NCI-H1417 (cell line): ENCODE results near the gene PPEF2.

ENCODE experiments used
- DNase-seq, 3 experiments: peaks; one replicate each; lab custom pipeline; 2025; lab: John Stamatoyannopoulos, UW

Gene PPEF2

DNA sequence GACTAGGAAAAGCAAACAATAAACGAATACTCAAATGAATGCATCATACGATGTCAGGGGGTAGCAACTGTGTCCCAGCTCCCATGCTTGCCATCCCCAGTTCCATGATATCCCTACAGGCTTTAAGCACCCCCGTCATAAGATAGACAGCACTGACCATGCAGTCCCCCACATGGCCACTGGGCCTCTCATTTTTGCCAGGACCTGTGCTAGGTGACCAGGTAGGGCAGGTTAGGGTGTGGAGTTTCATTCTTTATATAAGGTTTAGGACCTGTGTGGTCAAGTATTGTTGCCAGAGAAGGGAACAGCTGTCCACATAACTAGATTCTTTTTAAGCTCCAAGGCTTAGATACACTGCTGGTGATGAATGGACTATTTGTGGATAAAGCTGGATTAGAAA, 9.7 kb downstream of the PPEF2 start:
- no peak for DNase-seq

DNA sequence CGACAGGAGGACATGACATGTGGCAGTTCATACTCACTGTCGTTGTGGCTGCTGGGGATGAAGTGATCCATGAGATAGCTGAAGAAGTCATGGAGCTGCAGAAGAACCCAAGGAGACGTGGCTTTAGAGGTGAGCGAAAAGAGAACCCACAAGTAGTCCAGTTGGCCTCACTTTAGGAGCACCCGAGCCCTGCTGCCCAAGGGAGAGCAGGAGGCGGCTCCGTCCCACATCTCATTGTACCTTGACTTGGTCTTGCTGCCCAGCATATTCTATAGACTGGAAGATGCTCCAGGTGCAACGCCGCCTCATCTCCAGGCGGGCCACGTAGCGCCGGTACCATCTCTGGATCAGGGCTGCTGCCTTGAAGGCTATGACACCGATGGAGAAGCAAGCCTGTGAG, 10.6 kb downstream of the PPEF2 start:
- no peak for DNase-seq

DNA sequence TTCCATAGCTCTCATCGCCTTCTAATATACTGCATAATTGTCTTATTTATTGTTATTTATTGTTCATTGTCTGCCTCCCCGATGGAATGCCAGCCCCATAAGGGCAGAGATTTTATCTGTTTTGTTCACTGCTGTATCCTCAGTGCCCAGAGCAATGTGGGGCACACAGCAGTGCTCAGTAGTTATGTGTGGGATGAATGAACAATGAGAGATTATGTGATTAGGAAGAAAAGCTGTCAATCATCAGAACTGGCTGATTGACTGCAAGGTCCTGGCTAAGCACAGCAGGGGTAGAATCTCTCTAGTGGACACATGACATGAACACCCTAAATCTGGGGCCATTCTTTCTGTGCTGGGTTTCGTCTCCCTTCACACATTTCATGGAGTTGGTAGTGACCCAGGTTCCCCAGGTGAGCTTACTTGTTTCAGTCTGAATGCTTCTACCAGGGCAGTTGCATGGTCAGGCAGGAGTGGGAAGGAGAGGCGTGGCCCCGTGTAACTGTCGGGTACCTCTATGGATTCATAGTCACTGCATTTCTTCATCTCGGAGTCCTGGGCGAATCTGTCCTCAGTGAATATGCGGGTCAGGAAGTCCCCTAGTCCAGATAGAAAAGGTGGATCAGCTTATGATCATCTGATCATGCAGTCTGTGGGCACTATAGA, 12.6 kb downstream of the PPEF2 start:
- DNase-seq, result no peak

DNA sequence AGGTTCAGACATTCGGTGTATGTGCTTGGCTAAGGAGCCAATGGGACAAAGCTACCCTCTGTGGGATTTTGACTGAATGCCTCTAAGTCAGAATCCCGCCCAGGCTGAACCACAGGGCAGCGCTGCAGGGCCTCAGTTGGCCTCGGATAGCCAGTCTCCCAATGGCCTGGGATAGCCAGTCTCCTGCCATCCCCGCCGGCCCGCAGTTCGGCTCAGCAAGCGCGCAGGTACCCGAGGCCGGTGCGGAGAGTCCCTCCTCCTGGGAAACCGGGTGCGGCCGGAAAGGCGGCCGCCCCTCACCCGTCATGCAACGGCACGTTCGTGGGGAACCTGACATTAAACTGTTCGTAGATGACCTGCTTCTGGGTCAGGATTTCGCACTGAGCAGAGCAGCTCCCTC, 16.1 kb downstream of the PPEF2 start:
- DNase-seq, result no peak

DNA sequence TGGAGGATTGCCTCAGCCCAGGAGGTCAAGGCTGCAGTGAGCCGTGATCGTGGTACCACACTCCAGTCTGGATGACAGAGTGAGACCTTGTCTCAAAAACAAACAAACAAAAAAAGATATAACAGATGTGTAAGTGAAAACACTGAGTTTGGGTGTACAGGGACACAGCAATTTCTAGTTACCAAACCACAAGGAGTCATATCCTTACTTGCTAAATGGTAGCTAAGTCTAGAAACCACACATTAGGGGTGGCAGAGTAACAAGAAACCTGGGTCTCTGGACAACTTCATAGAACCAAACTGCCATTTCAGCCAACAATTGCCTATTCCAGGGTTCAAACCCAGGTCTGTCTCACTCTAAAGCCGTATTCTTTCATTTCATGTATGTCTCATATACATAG, 20.8 kb downstream of the PPEF2 start:
- no peak for DNase-seq

DNA sequence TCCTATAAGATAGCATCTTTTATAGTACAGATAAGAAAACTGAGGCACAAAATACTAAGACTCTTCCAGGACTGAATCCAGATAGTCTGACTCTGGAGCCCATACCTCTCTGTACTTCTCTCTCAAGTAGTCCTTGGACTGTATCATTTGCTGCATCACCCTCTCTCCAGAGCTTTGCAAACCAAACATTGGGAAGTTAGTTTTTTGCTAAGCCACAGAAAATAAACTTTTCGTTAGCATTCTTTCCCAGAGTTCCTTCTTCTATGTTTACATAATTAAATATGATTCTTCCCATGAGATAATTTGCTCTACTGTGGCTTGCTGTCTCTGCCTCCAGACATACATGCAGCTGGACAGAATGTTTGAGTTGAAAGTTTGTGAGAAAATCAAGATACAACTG, 22.0 kb downstream of the PPEF2 start:
- no peak for DNase-seq

DNA sequence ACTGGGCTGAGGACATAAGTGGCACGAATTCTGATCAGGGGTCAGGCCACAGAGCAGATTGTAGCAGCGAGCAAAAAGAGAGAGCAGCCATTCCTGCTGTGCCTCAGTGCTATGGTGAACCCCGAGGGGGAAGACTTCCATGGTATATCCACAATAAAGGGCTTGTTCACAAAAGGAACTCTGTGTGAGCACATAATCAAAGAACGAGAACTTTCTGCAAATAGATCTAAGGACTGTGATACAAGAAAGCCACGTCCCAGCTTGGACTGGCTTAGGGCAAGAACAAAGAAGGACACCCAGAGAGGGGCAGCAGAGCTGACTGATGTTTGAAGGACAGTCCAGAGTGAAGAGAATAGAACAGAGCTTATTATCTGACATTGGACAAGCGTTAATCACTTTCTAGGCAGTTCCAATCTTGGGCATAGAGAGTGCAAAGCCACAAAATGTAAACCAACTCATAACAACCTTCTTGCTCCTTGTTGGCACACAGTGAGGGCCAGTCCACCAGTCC, 24.0 kb downstream of the PPEF2 start:
- DNase-seq, result no peak

DNA sequence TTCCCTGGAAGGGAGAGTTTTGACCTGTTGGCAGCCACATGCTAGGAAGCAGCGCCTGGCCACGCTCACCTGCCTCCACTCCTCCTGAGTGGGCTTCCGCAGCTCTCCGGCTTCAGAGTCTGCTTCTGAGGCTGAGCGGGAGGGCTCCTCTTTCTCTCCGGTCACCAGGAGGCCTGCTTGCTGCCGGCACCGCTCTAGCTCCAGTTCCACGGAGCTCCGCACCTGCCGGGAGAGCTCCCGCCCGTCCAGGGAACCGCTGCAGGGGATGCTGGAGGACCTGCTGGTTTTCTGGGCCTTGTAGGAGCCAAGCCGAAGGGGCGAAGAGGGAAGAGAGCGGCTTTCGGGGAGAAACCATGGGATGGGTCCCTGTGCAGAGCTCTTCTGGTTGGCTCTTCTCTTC, 26.0 kb downstream of the PPEF2 start:
- no peak for DNase-seq

DNA sequence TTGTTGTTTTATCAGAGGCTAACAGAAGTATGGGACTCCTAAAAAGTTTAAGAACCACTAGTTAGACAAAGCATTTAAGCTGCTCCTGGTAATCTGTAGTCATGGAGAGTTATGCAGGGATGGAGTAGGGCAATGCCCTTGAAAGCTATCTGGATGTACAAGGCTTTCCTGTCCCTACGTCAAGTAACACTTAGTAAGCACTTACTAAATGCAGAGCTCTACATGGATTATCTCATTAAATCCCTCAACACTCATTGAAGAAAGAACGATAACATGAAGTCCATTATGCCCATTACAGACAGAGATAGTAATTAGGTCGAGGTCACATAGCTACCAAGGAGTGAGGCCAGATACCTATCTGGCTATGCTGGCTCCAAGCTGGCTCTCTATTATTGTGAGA, 33.2 kb downstream of the PPEF2 start:
- no peak for DNase-seq

DNA sequence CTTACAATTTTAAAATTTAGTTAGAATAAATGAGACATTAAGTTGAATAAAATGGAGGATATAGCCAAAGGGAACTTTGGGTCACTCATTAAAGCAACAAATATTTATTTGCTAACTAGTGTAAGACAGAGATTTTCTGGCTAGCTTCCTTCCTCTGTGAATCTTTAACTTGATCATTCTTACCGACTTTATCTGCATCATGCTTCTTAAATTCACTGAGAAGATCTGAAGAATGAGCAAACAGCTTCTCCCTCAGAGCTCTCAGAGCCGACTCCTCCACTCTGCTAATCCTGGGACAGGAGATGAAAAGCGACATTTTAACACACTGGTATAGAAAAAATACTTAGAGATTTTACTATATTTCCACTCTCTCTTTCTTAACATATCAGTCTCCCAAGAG, 35.1 kb downstream of the PPEF2 start:
- DNase-seq, result no peak

DNA sequence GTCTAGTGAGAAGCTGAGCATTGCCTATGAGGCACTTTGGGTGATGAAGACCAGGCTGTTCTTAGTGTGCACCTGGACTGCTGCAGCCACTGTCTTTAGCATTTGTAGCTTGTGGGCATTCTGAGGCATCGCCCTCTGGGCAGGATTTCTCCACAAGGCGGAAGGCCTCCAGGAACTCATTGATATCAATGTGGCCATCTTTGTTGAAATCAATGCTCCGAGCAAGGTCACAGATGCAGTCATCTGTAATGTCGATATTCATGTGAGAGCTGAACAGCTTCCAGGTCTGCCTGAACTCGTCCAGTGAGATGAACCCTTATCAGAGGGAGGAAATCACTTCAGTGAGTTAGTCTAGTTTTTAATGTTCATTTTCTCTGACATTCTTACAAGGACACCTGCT, 41.6 kb downstream of the PPEF2 start:
- DNase-seq, result no peak

DNA sequence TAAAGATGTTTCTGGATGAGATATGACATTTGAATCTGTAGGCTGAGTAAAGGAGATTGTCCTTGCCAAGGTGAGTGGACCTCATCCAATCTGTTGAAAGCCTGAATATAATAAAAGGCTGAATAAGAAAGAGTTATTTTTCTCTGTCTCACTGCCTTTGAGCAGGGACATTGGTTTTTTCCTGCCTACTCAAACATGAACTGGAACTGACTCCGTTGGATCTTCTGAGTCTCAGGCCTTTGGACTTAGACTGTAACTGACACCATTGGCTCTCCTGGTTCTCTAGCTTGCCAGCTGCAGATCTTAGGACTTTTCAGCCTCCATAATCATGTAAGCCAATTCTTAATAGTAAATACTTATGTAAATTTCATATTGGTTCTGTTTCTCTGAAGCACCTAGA, 43.5 kb downstream of the PPEF2 start:
- no peak for DNase-seq

DNA sequence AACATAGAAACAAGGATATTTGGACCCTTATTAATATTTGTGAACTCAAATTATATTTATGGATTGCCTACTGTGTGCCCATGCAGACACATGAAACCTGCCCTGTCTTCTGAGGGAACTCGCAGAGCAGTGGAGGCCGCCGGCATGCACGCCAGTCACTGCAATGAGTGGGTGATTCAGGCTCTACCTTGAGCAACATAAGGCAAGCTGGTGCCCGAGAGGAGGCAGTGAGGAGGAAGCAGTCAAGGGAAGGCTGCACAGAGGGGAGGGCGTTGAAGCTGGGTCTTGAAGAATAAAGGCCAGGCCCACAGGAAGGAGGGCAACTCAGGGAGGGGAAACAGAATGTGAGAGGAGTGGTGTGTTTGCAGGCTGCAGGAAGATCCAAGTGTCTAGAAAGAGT, 52.8 kb downstream of the PPEF2 start:
- no peak for DNase-seq

DNA sequence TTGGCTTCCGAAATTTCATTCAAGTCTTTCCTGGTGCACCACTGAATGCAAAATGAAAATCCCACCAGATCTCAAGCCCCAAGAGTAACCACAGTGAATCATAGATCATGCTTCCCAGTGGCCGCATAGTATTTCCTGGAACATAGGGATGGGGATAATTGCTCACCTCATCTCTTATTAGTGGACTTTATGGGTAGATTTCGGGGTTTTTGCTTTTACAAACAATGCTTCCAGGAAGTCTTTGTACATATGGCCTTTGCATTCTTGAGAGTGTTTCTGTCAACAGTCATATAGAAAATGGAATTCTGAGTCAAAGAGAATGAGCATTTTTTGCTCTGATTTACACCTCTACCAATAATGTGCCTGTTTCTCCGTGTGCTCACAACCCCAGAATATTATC, 53.4 kb downstream of the PPEF2 start:
- no peak for DNase-seq

DNA sequence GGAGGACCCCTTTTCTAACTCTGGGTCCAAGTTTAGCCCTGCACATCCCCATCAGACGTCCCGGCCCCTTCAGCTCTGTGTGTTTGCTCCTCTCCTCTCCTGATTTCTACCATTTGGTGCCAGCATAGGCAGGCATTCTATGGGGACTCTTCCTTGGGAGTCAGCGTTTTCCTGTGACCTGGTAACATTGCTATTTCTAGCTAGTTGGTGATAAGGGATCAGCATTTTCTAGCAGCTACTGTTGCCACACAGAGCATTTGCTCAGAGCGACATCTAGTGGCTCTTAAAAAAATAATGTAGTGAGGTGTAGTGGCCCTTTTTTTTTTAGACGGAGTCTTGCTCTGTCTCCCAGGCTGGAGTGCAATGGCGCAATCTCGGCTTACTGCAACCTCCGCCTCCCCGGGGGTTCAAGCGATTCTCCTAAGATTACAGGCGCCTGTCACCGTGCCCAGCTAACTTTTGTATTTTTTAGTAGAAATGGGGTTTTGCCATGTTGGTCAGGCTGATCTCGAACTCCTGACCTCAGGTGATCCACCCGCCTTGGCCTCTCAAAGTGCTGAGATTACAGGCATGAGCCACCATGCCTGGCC, 54.0 kb downstream of the PPEF2 start:
- DNase-seq, result peak; percentile 23 to 85 (median 77)

DNA sequence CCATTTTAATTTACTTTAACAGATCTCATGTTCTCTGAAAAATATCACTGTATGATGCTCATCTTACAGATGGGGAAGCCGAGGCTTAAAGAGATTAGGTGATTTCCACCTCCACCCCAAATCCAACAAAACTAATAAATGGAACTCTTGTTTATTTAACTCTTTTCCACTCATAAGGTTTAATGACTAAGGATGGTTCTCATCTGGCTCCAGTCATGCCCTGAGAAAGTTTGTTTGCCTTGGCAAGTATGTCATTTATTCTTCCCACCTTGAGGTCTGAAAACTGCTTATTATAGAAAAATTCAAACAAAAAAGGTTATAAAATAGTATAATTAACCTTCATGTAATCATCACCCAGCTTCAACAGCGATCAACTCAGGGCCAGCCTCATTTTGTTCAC, 56.3 kb downstream of the PPEF2 start:
- DNase-seq, result peak in 1 of 3 experiments; percentile 33

DNA sequence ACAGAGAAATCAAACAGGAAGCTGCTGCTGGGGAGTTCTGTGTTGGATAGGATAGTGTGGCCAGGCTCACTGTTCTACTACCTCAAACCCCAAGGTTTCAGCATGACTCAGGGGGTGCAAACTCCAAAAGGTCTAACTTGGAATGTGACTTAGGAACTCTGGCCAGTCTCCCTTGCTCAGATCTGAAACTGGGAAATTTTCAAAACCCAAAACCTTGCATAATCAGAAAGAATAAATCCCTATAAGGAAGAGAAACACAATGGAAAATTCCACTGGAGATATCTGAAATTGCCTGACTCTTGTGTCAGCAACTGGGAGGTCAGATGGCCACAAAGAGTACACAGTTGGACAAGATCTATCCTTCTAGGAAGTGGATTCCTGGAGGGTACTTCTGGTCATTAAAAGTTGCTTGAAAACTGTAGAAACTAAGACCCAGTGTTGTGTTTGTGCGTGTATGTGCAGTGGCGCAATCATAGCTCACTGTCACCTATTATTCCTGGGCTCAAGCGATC, 58.0 kb downstream of the PPEF2 start:
- no peak for DNase-seq

DNA sequence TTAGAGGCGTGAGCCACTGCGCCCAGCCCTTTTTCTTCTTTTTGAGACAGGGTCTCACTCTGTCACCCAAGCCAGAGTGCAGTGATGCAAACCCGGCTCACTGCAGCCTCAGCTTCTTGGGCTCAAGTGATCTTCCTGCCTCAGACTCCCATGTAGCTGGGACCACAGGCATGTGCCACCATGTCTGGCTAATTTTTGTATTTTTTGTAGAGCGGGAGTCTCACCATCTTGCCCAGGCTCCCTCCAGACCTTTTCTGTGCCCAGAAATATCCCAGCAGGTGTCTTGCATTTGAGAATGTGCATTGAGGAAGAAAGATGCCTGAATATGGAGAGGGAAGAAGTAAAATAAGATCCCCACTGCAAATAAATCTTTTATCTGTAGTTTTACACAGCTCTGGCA, 58.7 kb downstream of the PPEF2 start:
- DNase-seq, result no peak

DNA sequence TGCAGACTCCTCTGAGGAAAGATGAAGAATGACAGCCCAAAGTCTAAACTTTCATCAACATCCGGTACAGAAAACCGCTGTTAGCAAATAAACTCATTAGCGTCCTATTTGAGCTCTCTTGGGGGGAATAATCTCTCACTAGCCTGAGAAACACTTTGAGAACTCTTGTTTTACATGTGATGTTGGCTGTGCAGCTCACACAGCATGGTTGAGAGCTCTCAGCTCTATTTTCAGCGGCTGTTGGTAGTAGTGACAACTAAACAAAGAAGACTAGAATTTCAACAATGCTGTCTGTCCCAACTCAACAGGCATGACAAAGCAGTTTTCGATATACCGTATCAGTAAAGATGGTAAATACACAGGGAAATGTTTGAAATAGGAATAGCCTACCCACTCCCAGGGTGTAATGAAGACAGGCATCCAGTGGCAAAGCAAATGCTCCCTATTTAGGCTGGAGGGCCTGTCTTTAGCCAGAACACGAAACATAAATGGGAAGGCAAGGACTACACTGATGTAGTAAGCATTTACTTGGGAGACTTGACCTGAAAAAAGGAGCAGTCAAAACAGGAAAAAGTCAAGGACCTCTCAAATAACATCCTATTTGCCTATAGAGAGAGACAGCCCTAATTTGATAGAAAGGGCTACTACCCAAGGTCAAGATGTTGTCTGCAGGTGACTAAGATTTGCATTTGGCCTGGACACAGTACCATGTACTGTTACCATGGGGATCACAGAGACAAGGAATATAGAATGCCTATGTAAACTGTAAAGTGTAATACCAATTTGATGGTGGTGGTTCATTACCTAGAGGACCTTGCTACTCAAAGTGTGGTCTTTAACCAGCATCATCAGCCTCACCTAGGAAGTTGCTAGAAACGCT, 60.4 kb downstream of the PPEF2 start:
- peak in 2 of 3 experiments; percentile 8 to 29 for DNase-seq

DNA sequence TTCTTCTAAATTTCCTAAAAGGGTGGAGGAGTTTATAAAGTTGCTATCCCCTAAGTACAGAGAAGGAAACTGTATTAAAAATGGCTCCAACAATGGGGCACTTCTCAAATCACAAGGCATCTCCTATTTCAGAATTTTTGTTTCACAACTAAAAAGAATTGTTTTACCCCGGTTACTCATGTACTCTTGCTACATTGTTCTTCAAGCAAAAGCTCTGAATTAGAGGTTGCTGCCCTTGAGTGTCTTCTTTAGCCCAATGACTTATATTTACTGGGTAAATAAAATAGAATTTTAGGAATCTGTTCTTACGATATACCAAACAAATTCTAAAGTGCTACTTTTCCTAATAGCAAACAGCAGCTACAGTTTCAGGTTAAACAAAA, 67.5 kb downstream of the PPEF2 start:
- no peak for DNase-seq

DNA sequence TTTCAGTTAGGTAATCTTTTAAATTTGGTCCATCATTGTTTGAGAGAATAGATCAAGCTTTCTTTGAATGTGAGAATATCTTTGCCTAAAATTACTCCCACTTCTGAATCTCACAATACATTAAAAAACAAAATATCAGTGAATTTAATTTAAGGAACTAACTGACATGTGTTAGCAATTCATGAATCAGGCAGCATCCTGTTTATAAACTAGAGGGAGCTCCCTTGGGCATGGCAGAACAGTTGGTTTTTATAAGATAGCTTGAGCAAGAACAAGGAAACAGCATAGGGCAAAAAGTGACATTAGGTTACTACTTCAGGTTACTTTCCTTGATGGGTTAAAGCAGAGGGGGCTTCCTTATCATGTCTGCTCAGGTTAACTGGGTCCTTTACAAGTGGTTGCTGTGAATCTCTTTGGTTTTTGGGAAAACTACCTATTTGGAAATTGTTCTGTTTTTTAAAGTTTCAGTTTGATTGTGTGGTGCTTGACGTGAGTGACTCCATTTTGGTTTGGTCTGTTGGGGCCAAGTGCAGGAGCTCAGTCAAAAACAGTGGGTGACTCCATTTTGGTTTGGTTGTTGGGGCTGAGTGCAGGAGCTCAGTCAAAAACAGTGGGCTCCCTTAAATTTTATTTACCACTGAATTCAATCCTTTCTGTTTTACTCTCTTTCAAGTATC, 68.0 kb downstream of the PPEF2 start:
- no peak for DNase-seq

DNA sequence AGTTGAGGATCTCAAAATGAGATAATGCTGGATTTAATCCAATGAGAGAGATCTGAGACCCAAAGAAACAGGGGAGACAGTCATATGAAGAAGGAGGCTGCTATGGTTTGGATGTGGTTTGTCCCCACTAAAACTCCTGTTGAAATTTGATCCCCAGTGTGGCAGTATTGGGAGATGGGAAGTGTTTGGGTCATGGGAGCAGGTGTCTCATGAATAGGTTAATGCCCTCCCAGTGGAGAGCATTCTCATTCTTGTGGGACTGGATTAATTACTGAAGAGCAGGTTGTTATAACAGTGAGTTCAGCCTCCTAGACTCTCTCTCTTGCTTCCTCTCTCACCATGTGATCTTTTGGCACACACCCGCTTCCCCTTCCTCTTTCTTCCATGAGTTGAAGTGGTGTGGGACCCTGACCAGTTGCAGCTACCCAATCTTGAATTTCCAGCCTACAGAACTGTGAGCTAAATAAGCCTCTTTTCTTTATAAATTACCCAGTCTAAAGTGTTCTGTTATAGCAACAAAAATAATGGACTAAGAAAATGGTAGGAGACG, 70.3 kb downstream of the PPEF2 start:
- DNase-seq, result peak; percentile 30 to 60 (median 39)
